GM23248 (cell line): ENCODE measurements around the gene PUM1. TPM values are rescaled to one million over a fixed set of nuclear protein-coding genes. Genes with fewer than 3 reads are reported as not detected.
A peak's percentile ranks its signal among the peaks of the same experiment; 100 is the strongest.

ENCODE experiments used
- DNase-seq: peaks from one replicate; pipeline ENCODE4 v3.0.0-alpha.2; 2015
- H2AFZ ChIP-seq: fragments of 200-600 bp; sonication (generic); 2 replicates; pipeline ENCODE4 v1.6.1; 2016; ENCODE audit warnings: antibody characterized with exemption
- H3F3A ChIP-seq: fragments of 200-600 bp; sonication (generic); 2 replicates; pipeline ENCODE4 v1.6.1; 2016; ENCODE audit warnings: mild to moderate bottlenecking, antibody characterized with exemption, mixed run types; ENCODE audit not compliant: insufficient read depth
- H3K27ac ChIP-seq: fragments of 200-600 bp; sonication (generic); 2 replicates; pipeline ENCODE4 v1.5.1; 2016; ENCODE audit warnings: mild to moderate bottlenecking
- H3K27me3 ChIP-seq: fragments of 200-600 bp; sonication (generic); replicated peaks from 2 replicates; pipeline ENCODE4 v1.6.1; 2016; ENCODE audit warnings: mild to moderate bottlenecking; ENCODE audit not compliant: insufficient read depth
- H3K36me3 ChIP-seq: fragments of 200-600 bp; sonication (generic); 2 replicates; pipeline ENCODE4 v1.6.1; 2016; ENCODE audit warnings: low read depth, mild to moderate bottlenecking
- H3K4me1 ChIP-seq: fragments of 200-600 bp; sonication (generic); 2 replicates; pipeline ENCODE4 v1.6.1; 2016; ENCODE audit warnings: mild to moderate bottlenecking; ENCODE audit not compliant: insufficient read depth
- H3K4me2 ChIP-seq: fragments of 200-600 bp; sonication (generic); one replicate; pipeline ENCODE4 v1.6.1; 2016; ENCODE audit warnings: mild to moderate bottlenecking; ENCODE audit not compliant: unreplicated experiment
- H3K4me3 ChIP-seq: fragments of 200-600 bp; sonication (generic); 2 replicates; pipeline ENCODE4 v1.5.1; 2016; ENCODE audit warnings: mild to moderate bottlenecking
- H3K79me2 ChIP-seq: fragments of 200-600 bp; sonication (generic); 2 replicates; pipeline ENCODE4 v1.6.1; 2016; ENCODE audit warnings: mild to moderate bottlenecking; ENCODE audit not compliant: insufficient read depth
- H3K9ac ChIP-seq: fragments of 200-600 bp; sonication (generic); 2 replicates; pipeline ENCODE4 v1.6.1; 2016; ENCODE audit warnings: mild to moderate bottlenecking
- H3K9me2 ChIP-seq: fragments of 200-600 bp; sonication (generic); 2 replicates; pipeline ENCODE4 v1.6.1; 2016; ENCODE audit warnings: mixed run types, mild to moderate bottlenecking, moderate library complexity; ENCODE audit not compliant: insufficient read depth
- H3K9me3 ChIP-seq: fragments of 200-600 bp; sonication (generic); one replicate; pipeline ENCODE4 v1.6.1; 2017; ENCODE audit warnings: low read depth
- H4K20me1 ChIP-seq: fragments of 200-600 bp; sonication (generic); 2 replicates; pipeline ENCODE4 v1.6.0; 2016; ENCODE audit not compliant: insufficient read depth
- EZH2 ChIP-seq: fragments of 200-600 bp; sonication (generic); IDR thresholded peaks from 2 replicates; pipeline ENCODE4 v1.6.1; 2018; ENCODE audit warnings: antibody characterized with exemption, mild to moderate bottlenecking; ENCODE audit not compliant: insufficient read depth, poor library complexity, severe bottlenecking
- EZH2phosphoT487 ChIP-seq: fragments of 200-600 bp; sonication (generic); IDR thresholded peaks from 2 replicates; pipeline ENCODE4 v1.6.1; 2018; ENCODE audit warnings: antibody characterized with exemption, moderate library complexity, mild to moderate bottlenecking, low read depth; ENCODE audit not compliant: insufficient read depth
- WGBS, 2 experiments: methylation state at CpG; one replicate each; pipeline ENCODE4 v1.1.6; 2015 to 2017; ENCODE audit warnings: low lambda C conversion rate in 2 of 2, low coverage in 1 of 2; ENCODE audit errors: missing lambda C conversion rate in 2 of 2; 5-methylcytosine and 5-hydroxymethylcytosine counted together
- in situ Hi-C: fragments of 300-500 bp; cut with MboI; formaldehyde crosslinking; loops from 2 replicates; pipeline ENCODE4 v1.15.0; 2020
- polyA plus RNA-seq: library from polyadenylated mRNA; unstranded; fragments of >200 nt; fragmentation: Nextera tagmentation; extraction: Ambion mirVana; gene quantifications from 2 replicates; pipeline ENCODE4 v1.2.1, GENCODE V29; 2016
- total RNA-seq: library from RNA; depleted of rRNA; stranded (reverse); fragments of >200 nt; shearing (Covaris generic); gene quantifications from 2 replicates; pipeline ENCODE4 v1.2.3, GENCODE V29; 2014

Gene PUM1
- total and polyA plus RNA-seq, 2 experiments from 2014 or later, result 46.3 to 49.5 TPM

DNA sequence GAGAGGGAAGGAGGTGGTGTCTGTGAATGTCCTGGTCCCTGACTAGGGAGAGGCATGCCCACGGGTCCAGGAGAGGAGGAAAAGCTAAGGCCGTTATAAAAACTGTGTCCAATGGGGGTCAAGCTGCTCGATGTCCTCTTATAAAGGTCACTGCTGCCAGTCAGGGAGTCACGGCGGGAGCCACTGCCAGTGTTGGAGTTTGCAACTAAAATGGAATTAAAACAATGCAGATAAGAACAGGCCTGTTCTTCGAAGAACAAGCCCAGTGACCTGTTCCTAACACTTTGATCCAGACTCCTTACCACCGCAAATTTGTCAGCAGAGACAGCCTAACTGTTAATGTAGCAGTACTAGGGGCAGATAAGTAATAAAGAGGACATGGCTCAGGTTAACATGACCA, 100.8 kb downstream of the PUM1 start:
- H3K36me3 ChIP-seq, result peaks cover 72% of the 10 kb centered on the region
- in situ Hi-C loops, result no loop called here
- no peaks in the 10 kb centered on the region for H3K27me3 ChIP-seq
- no peaks in the 10 kb centered on the region; the same call in 1 of the 2 replicates for H4K20me1 ChIP-seq
- H3K9ac ChIP-seq, result no peak overlapping the region
- no peak for TF ChIP-seq EZH2phosphoT487
- TF ChIP-seq EZH2, result no peak
- no peak overlapping the region for H3K4me2 ChIP-seq
- H3F3A ChIP-seq, result 0 out of 2 replicates have a peak, but pooled peaks cover 13% of the 10 kb centered on the region
- no peaks in the 10 kb centered on the region for H3K9me2 ChIP-seq
- H3K4me3 ChIP-seq, result no peak overlapping the region
- H3K4me1 ChIP-seq, result peaks cover 9% of the 10 kb centered on the region
- H2AFZ ChIP-seq, result no peak overlapping the region
- H3K27ac ChIP-seq, result no peak overlapping the region
- DNase-seq, result no peak
- 82 to 86% methylated on average over 7 of the region's 7 CpGs for WGBS, 2 experiments
- peaks cover 99% of the 10 kb centered on the region for H3K79me2 ChIP-seq
- no peaks in the 10 kb centered on the region for H3K9me3 ChIP-seq

DNA sequence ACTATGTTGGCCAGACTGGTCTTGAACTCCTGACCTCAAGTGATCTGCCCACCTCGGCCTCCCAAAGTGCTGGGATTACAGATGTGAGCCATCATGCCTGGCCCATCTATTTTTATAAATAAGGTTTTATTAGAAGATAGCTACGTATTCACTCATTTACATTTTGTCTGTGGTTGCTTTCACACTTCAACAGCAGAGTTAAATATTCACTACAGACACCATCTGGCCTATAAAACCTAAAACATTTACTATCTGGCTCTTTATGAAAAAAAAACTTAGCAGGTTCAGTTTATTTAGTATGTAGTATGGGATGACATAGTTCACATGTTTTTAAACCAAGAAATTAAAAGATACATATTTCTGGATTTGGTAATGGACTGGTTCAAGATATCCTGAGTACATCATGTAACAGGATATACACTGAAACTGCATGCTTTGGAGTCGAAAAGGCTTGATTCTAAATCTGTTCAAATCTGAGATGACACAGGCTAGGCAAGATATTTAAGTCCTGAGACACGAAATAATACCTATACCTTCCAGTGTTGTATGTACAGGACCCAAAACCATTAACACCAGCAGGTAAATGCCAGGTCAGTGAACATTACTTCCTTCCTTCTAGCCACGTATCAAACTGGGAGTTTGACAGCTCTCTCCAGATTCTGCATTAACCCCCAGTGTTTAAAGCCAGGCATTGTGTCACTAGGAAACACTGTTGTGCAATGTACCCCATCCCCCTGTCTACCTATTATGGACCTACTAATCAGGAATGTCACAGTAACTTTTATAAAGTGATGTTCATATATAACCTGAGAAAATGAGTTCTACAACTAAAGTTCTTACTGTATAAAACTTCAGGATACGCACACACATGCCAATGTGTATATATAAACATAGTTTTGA, 102.7 kb downstream of the PUM1 start:
- no peak for TF ChIP-seq EZH2phosphoT487
- TF ChIP-seq EZH2, result no peak
- WGBS, 2 experiments, result 79 to 82% methylated on average over 6 of the region's 6 CpGs
- no peak for DNase-seq
- no peak overlapping the region for H2AFZ ChIP-seq
- peaks cover 82% of the 10 kb centered on the region for H3K36me3 ChIP-seq
- peaks cover 99% of the 10 kb centered on the region for H3K79me2 ChIP-seq
- peaks cover 15% of the 10 kb centered on the region; the same call in 1 of the 2 replicates for H3F3A ChIP-seq
- H4K20me1 ChIP-seq, result peaks cover under 1% of the 10 kb centered on the region; the same call in 1 of the 2 replicates
- no peak overlapping the region for H3K4me2 ChIP-seq
- H3K9me3 ChIP-seq, result no peaks in the 10 kb centered on the region
- H3K9ac ChIP-seq, result no peak overlapping the region
- peaks cover 9% of the 10 kb centered on the region for H3K4me1 ChIP-seq
- H3K27ac ChIP-seq, result no peak overlapping the region
- H3K4me3 ChIP-seq, result no peak overlapping the region
- in situ Hi-C loops, result no loop called here
- no peaks in the 10 kb centered on the region for H3K9me2 ChIP-seq
- H3K27me3 ChIP-seq, result no peaks in the 10 kb centered on the region

DNA sequence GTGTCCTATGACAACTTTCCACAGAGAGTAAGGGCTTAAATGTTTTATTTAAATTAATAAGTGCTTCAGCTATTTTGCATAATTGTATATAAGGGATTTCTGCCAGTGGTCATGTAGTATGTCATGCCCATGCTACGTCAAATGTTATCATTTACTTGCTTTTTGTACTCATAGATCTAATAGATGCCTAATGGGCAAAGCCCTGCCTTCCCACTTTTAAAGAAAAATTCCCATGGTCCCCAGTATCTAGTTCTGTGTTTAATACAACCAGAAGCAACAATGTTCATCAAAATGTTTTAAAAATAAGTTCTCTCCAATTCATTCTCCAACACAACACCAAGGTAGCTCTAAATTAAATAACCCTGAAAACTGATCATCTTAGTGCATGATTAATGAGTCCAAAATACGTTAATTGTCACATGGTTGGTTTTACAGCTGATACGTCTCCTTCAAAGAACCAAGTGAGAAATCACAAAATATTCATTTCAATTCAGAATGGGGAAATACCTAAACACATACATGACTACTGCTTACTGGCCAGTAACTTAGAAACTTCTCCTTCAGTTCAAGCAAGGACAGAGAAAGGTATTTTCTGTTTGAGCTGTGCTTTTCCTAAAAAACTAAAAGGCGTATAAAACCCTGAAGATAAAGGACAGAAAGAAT, 107.8 kb downstream of the PUM1 start:
- Histone ChIP-seq H3F3A (peaks cover 50% of the 10 kb centered on the region), H3K27ac (no peak overlapping the region), H2AFZ (no peak overlapping the region), H3K9me3 (no peaks in the 10 kb centered on the region), H3K9me2 (no peaks in the 10 kb centered on the region), H3K27me3 (no peaks in the 10 kb centered on the region), H3K36me3 (peaks cover 70% of the 10 kb centered on the region), H3K9ac (no peak overlapping the region), H3K79me2 (peaks cover 90% of the 10 kb centered on the region), H3K4me1 (peaks cover 23% of the 10 kb centered on the region), H4K20me1 (peaks cover 9% of the 10 kb centered on the region; the same call in 1 of the 2 replicates), H3K4me2 (no peak overlapping the region), H3K4me3 (no peak overlapping the region)
- in situ Hi-C loops, result no loop called here
- WGBS, 2 experiments, result 90 to 92% methylated on average over 4 of the region's 4 CpGs
- TF ChIP-seq EZH2phosphoT487 (no peak), EZH2 (no peak)
- DNase-seq, result no peak

DNA sequence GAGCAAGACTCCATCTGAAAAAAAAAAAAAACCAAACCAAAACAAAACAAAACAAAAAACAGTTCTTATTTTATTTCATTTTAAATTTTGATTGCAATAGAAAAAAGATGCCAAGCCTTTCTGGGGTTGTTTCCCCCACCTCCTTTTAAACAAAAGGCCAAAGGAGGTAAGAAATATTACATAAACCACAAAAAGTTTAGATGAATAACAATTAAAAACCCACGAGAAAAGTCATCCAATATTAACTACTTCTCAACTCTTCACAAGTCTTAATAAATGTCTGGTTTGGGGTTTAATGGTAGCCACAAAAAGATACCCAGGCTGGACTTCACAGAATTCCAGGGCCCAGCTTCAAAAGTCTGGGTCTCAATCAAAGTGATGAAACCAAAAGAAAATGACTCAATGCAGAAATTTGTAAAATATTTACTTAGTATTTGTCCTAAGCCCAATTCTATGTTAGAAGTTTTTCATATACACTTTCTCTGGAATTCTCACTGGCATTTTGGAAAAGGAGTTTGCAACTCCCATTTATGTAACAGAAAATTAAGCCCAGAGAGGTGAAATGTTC, 110.0 kb downstream of the PUM1 start:
- Histone ChIP-seq H3K4me3 (0 out of 2 replicates have a peak overlapping the region, but pooled peaks have one; percentile 6), H2AFZ (no peak overlapping the region), H3K9me3 (no peaks in the 10 kb centered on the region), H3K27me3 (no peaks in the 10 kb centered on the region), H4K20me1 (peaks cover 9% of the 10 kb centered on the region; the same call in 1 of the 2 replicates), H3K4me1 (peaks cover 23% of the 10 kb centered on the region), H3K27ac (peak overlapping the region; percentile 50), H3K9me2 (no peaks in the 10 kb centered on the region), H3K9ac (no peak overlapping the region), H3F3A (peaks cover 49% of the 10 kb centered on the region), H3K4me2 (peak overlapping the region; percentile 60), H3K36me3 (peaks cover 69% of the 10 kb centered on the region), H3K79me2 (peaks cover 88% of the 10 kb centered on the region)
- peak; percentile 72 for DNase-seq
- WGBS, 2 experiments, result 0 to 12% methylated on average over 1 of the region's 1 CpG
- no peak for TF ChIP-seq EZH2
- TF ChIP-seq EZH2phosphoT487, result no peak
- in situ Hi-C loops, result no loop called here
